GM12892 (cell line): Measurements from ENCODE around the gene RAB11FIP5.
"Not testable (repeated sequence)": the region's sequence is repeated elsewhere in the genome, so short reads cannot be mapped to it uniquely, and the experiment has no call there.

Experiments used
- DNase-seq: peaks from one replicate; pipeline ENCODE4 v3.0.0; 2011; ENCODE audit not compliant: insufficient read length
- FAIRE-seq: peaks from 2 replicates; lab custom pipeline; 2011; peaks lifted over from hg19 to GRCh38; lab: Jason Lieb, UNC
- POLR2A ChIP-seq: IDR thresholded peaks from 2 replicates; pipeline ENCODE4 v1.6.1; 2011; ENCODE audit warnings: low read depth, low read length, control low read depth
- POLR2AphosphoS5 ChIP-seq: IDR thresholded peaks from 2 replicates; pipeline ENCODE4 v1.6.1; 2011; ENCODE audit warnings: low read depth, low read length, control low read depth
- TAF1 ChIP-seq: IDR thresholded peaks from 2 replicates; pipeline ENCODE4 v1.6.1; 2011; ENCODE audit warnings: low read depth, mild to moderate bottlenecking, control low read depth, low read length, borderline replicate concordance

RAB11FIP5 gene

GRCh38 chr2:73070643-73071359, 41.9 kb downstream of the RAB11FIP5 start:
- no peak for DNase-seq
- FAIRE-seq, result no peak
- TF ChIP-seq POLR2A (no peak), TAF1 (no peak)

GRCh38 chr2:73069855-73070642, 42.7 kb downstream of the RAB11FIP5 start:
- no peak for FAIRE-seq
- TF ChIP-seq TAF1, result no peak
- TF ChIP-seq POLR2AphosphoS5, result no peak
- TF ChIP-seq POLR2A, result no peak
- no peak for DNase-seq

GRCh38 chr2:73069041-73069854, 43.5 kb downstream of the RAB11FIP5 start:
- TF ChIP-seq POLR2AphosphoS5 (no peak), POLR2A (no peak), TAF1 (no peak)
- FAIRE-seq, result no peak
- DNase-seq, result no peak

- no peak for DNase-seq
- TF ChIP-seq POLR2A, result no peak
- TF ChIP-seq TAF1, result no peak
- TF ChIP-seq POLR2AphosphoS5, result no peak
- no peak for FAIRE-seq
Observed at GRCh38 chr2:73068147-73068546, 44.6 kb downstream of the RAB11FIP5 start.

GRCh38 chr2:73067043-73067442, 45.7 kb downstream of the RAB11FIP5 start:
- no peak for TF ChIP-seq TAF1
- no peak for TF ChIP-seq POLR2A
- TF ChIP-seq POLR2AphosphoS5, result no peak
- DNase-seq (no peak), FAIRE-seq (no peak)

- DNase-seq, FAIRE-seq: not testable (repeated sequence)
Observed at GRCh38 chr2:73065070-73065469, 47.7 kb downstream of the RAB11FIP5 start.

- DNase-seq (no peak), FAIRE-seq (no peak)
- no peak for TF ChIP-seq POLR2A
- TF ChIP-seq TAF1, result no peak
- no peak for TF ChIP-seq POLR2AphosphoS5
Observed at GRCh38 chr2:73063909-73064875, 48.6 kb downstream of the RAB11FIP5 start.

- TF ChIP-seq POLR2AphosphoS5 (no peak), TAF1 (no peak), POLR2A (no peak)
- DNase-seq (no peak), FAIRE-seq (no peak)
Observed at GRCh38 chr2:73063472-73063871, 49.3 kb downstream of the RAB11FIP5 start.

GRCh38 chr2:73059106-73059505, 53.6 kb downstream of the RAB11FIP5 start:
- FAIRE-seq (no peak), DNase-seq (no peak)
- TF ChIP-seq POLR2AphosphoS5, result no peak
- no peak for TF ChIP-seq POLR2A
- TF ChIP-seq TAF1, result no peak

GRCh38 chr2:73054980-73055379, 57.8 kb downstream of the RAB11FIP5 start:
- no peak for TF ChIP-seq POLR2A
- TF ChIP-seq TAF1, result no peak
- TF ChIP-seq POLR2AphosphoS5, result no peak
- no peak for FAIRE-seq

More at GRCh38 chr2:73054980-73055379, 57.8 kb downstream of the RAB11FIP5 start:
- no peak for DNase-seq
